Prostate gland (tissue), 2 donors: ENCODE results near the gene FAM170B.

Experiments
- POLR2A ChIP-seq: fragments of 450-650 bp; IDR thresholded peaks from one replicate; pipeline ENCODE4 v1.6.1; 2016; ENCODE audit warnings: antibody characterized with exemption, mild to moderate bottlenecking
- POLR2AphosphoS5 ChIP-seq: sonication (generic); formaldehyde crosslinking; IDR thresholded peaks from one replicate; pipeline ENCODE4 v1.6.1; 2017; ENCODE audit warnings: antibody characterized with exemption
- TF ChIP-seq, protein P1 (sequence below), 4 experiments: fragments of 200-600 bp in 2 of 4; fragments of 450-650 bp in 2 of 4; sonication (generic) in 2 of 4; IDR thresholded peaks; 1 replicate in 3 of 4; 2 replicates in 1 of 4; pipeline ENCODE4 v1.5.1; 2016 to 2019; ENCODE audit warnings: antibody characterized with exemption in 4 of 4, mild to moderate bottlenecking in 2 of 4, moderate library complexity in 2 of 4

DNA sequence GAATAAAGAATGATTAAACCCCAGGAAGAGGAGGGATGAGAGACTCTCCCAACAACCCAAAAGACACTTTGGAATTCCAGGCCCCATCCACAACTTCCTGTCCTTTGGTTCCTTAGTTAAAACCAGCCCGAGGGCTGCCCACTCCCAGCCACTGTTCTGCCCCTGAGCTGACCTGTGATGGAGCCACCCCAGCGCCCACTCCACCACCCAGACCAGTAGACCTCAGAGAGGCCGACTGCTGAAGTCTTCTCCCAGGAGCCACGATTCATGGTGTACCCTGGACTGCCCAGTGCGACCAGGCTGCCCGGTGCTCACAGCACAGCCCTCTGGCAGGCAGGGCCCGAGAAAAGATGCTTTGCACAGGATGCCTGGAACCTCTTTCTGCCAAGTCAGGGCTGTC is 25.2 kb downstream of the FAM170B start:
- TF ChIP-seq, protein P1, sequence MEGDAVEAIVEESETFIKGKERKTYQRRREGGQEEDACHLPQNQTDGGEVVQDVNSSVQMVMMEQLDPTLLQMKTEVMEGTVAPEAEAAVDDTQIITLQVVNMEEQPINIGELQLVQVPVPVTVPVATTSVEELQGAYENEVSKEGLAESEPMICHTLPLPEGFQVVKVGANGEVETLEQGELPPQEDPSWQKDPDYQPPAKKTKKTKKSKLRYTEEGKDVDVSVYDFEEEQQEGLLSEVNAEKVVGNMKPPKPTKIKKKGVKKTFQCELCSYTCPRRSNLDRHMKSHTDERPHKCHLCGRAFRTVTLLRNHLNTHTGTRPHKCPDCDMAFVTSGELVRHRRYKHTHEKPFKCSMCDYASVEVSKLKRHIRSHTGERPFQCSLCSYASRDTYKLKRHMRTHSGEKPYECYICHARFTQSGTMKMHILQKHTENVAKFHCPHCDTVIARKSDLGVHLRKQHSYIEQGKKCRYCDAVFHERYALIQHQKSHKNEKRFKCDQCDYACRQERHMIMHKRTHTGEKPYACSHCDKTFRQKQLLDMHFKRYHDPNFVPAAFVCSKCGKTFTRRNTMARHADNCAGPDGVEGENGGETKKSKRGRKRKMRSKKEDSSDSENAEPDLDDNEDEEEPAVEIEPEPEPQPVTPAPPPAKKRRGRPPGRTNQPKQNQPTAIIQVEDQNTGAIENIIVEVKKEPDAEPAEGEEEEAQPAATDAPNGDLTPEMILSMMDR (IDR thresholded peaks at IDR 0.05) = no peak
- TF ChIP-seq POLR2AphosphoS5 (no peak), POLR2A (no peak)
